Left lung (tissue), 10 donors: ENCODE results near the gene LDAF1. TPM values are rescaled to one million over a fixed set of nuclear protein-coding genes. Genes with fewer than 3 reads are reported as not detected.

Experiments
- ATAC-seq: fragments of 200-7000 bp; cut with Tn5 transposase; one replicate; pipeline ENCODE4 v1.9.1; 2020; ENCODE audit warnings: moderate library complexity
- DNase-seq, 4 donors: peaks; one replicate each; pipeline ENCODE4 v3.0.0-alpha.2; 2013 to 2020
- H3K27ac ChIP-seq, 2 donors: fragments of 200-600 bp; sonication (generic) in 1 of 2; one replicate each; pipeline versions ENCODE4 v1.5.0 to v1.8.0; 2020 to 2021
- H3K27me3 ChIP-seq, 2 donors: fragments of 200-600 bp; sonication (generic) in 1 of 2; one replicate each; pipeline versions ENCODE4 v1.5.0 to v1.8.0; 2020 to 2021
- H3K36me3 ChIP-seq, 2 donors: fragments of 200-600 bp; sonication (generic) in 1 of 2; one replicate each; pipeline versions ENCODE4 v1.5.0 to v1.8.0; 2020 to 2021
- H3K4me1 ChIP-seq, 2 donors: fragments of 200-600 bp; one replicate each; pipeline ENCODE4 v1.8.0; 2021
- H3K4me3 ChIP-seq, 2 donors: fragments of 200-600 bp; sonication (generic) in 1 of 2; one replicate each; pipeline versions ENCODE4 v1.5.0 to v1.8.0; 2020 to 2021; ENCODE audit warnings: mild to moderate bottlenecking in 1 of 2
- H3K9me3 ChIP-seq, 2 donors: fragments of 200-600 bp; sonication (generic) in 1 of 2; one replicate each; pipeline versions ENCODE4 v1.5.0 to v1.8.0; 2020 to 2021
- CTCF ChIP-seq, 2 donors: fragments of 200-600 bp; sonication (generic) in 1 of 2; IDR thresholded peaks; one replicate each; pipeline versions ENCODE4 v1.5.0 to v1.8.0; 2021; ENCODE audit warnings: antibody characterized with exemption in 2 of 2
- intact Hi-C, 2 donors: fragments of 100-400 bp; cut with DNase I; formaldehyde crosslinking; loops; one replicate each; pipeline versions ENCODE4 v1.11.2 to v1.14.2; 2022
- polyA plus RNA-seq, 6 donors: library from polyadenylated mRNA; unstranded; fragments of 120-200 nt; gene quantifications; one replicate each; pipeline ENCODE4 v1.2.1, GENCODE V29; 2013; ENCODE audit not compliant: insufficient read length in 6 of 6
- total RNA-seq, 2 donors: library from RNA; stranded (reverse); fragmentation: NEBNext Ultra II Directional; extraction: Animal tissue kit (Norgen Biotek cat#: 25700); gene quantifications; one replicate each; pipeline ENCODE4 v1.2.1, GENCODE V29; 2021
- donor health status: DM: no; HTN: yes; CAD: no.
- donor health status: DM: no; HTN: no; CAD: no.

The LDAF1 gene
- total and polyA plus RNA-seq, 8 donors, result 27.9 to 48.5 (median 38.2) TPM

GRCh38 chr16:21223787-21224186 is 65.3 kb downstream of the LDAF1 start:
- no peak for DNase-seq
- ATAC-seq, result no peak
- intact Hi-C loops, result no loop called here
- Histone ChIP-seq H3K4me3 (no peak overlapping the region), H3K4me1 (peaks cover 3 to 6% of the 10 kb centered on the region in 2 donors), H3K9me3 (no peaks in the 10 kb centered on the region), H3K36me3 (no peaks in the 10 kb centered on the region), H3K27me3 (peaks cover 0 to 4% of the 10 kb centered on the region in 2 donors), H3K27ac (no peak overlapping the region)
- no peak for TF ChIP-seq CTCF (IDR thresholded peaks at IDR 0.05)

DNA sequence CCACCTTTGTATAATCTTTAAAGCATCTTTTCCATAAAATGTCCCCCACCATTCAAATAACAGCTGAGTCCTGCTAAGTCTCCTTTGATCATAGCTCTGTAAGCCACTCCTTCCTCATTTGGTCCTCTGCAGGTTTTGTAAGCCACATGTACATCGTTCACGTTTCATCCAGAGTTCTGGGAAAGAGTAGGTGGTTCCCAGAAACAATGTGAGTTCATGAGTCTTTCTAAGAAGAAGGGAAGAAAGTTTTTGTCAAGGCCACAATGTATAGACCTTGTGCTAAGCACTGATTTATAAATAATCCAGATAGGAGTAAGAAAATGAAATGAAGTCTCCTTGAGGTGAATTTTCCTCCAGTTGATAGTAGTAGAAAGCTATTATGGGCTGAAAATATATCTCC is 66.3 kb downstream of the LDAF1 start:
- intact Hi-C loops, result no loop called here
- DNase-seq (no peak), ATAC-seq (no peak)
- H3K27ac ChIP-seq, result no peak overlapping the region
- TF ChIP-seq CTCF (IDR thresholded peaks at IDR 0.05), result no peak
- H3K4me3 ChIP-seq, result no peak overlapping the region
- no peaks in the 10 kb centered on the region for H3K36me3 ChIP-seq
- H3K4me1 ChIP-seq, result peaks cover 3 to 6% of the 10 kb centered on the region in 2 donors
- H3K9me3 ChIP-seq, result no peaks in the 10 kb centered on the region
- peaks cover 0 to 4% of the 10 kb centered on the region in 2 donors for H3K27me3 ChIP-seq

DNA sequence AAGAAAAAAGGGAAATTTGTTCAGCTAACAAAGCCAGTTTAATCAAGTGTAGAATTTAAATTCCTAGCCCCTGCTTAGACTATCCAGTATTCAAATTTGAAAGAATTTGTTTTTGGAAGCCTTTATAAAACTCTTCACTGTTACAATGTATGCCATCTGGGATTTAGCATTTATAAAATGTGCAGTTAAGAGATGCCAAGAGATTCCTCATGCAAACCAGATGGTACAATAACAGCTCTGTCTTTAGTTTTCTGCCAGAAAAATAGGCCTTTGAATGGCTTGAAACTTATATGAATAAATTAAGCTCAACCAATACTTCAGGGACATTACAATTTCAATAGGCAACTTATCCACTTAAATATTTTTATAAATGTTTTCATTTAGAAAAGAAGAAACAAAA is 68.3 kb downstream of the LDAF1 start:
- Histone ChIP-seq H3K4me3 (no peak overlapping the region), H3K9me3 (no peaks in the 10 kb centered on the region), H3K36me3 (no peaks in the 10 kb centered on the region), H3K27ac (no peak overlapping the region), H3K4me1 (peaks cover 3 to 6% of the 10 kb centered on the region in 2 donors), H3K27me3 (peaks cover 0 to 4% of the 10 kb centered on the region in 2 donors)
- intact Hi-C loops, result no loop called here
- DNase-seq (no peak), ATAC-seq (no peak)
- no peak for TF ChIP-seq CTCF (IDR thresholded peaks at IDR 0.05)

DNA sequence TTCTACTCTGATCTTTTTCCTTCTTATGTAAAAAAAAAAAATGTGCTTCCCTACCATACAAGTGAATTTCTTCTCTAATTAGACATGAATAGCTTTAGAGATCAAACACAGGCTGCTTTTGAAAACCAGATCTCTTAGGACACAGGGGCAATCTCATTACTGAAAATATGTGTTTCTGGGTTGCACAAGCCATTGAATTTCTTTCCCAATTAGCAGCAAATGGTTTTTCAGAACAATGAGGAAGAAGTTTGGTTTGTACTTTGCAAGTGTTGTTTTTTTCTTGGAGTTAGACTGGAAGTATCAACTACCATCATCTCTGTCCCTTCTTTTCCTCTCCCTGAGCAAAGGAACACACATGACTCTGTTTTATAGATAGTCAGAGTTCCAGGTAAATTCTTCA is 69.4 kb downstream of the LDAF1 start:
- peaks cover 0 to 4% of the 10 kb centered on the region in 2 donors for H3K27me3 ChIP-seq
- no peaks in the 10 kb centered on the region for H3K9me3 ChIP-seq
- DNase-seq (no peak), ATAC-seq (no peak)
- no peaks in the 10 kb centered on the region for H3K36me3 ChIP-seq
- TF ChIP-seq CTCF (IDR thresholded peaks at IDR 0.05), result no peak
- peaks cover 0 to 4% of the 10 kb centered on the region in 2 donors for H3K4me1 ChIP-seq
- H3K27ac ChIP-seq, result no peak overlapping the region
- intact Hi-C loops, result no loop called here
- no peak overlapping the region for H3K4me3 ChIP-seq

DNA sequence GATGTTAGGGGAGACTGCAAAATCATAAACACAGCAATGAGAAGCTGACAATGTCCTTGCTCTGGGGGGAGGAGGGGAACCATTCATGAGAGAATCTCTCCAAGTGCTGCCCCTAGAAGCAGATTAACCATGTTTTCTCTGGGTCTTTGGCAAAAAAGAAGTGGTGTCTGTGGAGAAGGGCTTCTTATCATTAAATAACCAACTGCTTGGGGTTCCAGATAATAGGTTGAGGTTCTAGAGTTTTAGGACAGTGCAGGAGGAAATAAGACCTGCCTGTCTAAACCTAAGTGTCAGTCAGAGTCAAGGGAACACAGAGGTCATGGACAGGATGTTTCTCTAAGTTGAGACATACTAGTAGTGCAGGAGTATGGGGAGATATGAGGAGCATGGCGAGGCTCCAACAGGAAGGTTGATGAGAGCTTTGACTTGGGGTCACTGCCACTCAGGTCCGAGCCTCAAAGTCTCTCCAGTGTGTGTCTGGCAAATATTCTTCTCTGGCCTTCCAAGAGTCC is 69.9 kb downstream of the LDAF1 start:
- intact Hi-C loops, result no loop called here
- Histone ChIP-seq H3K27me3 (peaks cover 0 to 4% of the 10 kb centered on the region in 2 donors), H3K9me3 (no peaks in the 10 kb centered on the region), H3K4me1 (no peaks in the 10 kb centered on the region), H3K27ac (no peak overlapping the region), H3K4me3 (no peak overlapping the region), H3K36me3 (no peaks in the 10 kb centered on the region)
- no peak for DNase-seq
- ATAC-seq, result no peak
- TF ChIP-seq CTCF (IDR thresholded peaks at IDR 0.05), result no peak

Other genes with a start within 250 kb of the LDAF1 start
- 1 to 10 TPM in 1 of 2 donors, not detected in 1; 6.4 TPM for gene DNAH3, start 7.8 kb upstream of the LDAF1 start, total RNA-seq
- 1 to 10 TPM in 5 of 6 donors, under 1 TPM in 1; 0.88 to 4.7 (median 3.1) TPM for gene DNAH3, start 7.8 kb upstream of the LDAF1 start, polyA plus RNA-seq
- not detected for gene ZP2, start 52.9 kb downstream of the LDAF1 start, total RNA-seq
- gene ZP2, start 52.9 kb downstream of the LDAF1 start, polyA plus RNA-seq, result 1 to 10 TPM; 1.9 to 6.4 (median 2.8) TPM
- not detected for gene ANKS4B, start 75.0 kb downstream of the LDAF1 start, total RNA-seq
- under 1 TPM; 0.07 to 0.18 (median 0.10) TPM for gene ANKS4B, start 75.0 kb downstream of the LDAF1 start, polyA plus RNA-seq
- 1 to 10 TPM; 3.6 to 9.0 TPM for gene CRYM, start 119.6 kb downstream of the LDAF1 start, total RNA-seq
- 1 to 10 TPM in 5 of 6 donors, under 1 TPM in 1; 0.74 to 2.9 (median 1.5) TPM for gene CRYM, start 119.6 kb downstream of the LDAF1 start, polyA plus RNA-seq